Thyroid gland (tissue), 4 donors: ENCODE measurements around the gene TMC2. TPM values are rescaled to one million over a fixed set of nuclear protein-coding genes. Genes with fewer than 3 reads are reported as not detected.

ENCODE experiments used
- DNase-seq, 2 donors: peaks; one replicate each; pipeline ENCODE4 v3.0.0-alpha.2; 2019
- H3K27ac ChIP-seq, 3 donors: fragments of 200-600 bp; sonication (generic); 1 replicate in 2 of 3; 2 replicates in 1 of 3; pipeline ENCODE4 v1.5.1; 2016 to 2019; ENCODE audit warnings: mild to moderate bottlenecking in 1 of 3, moderate library complexity in 1 of 3
- H3K27me3 ChIP-seq: fragments of 200-600 bp; sonication (generic); one replicate; pipeline ENCODE4 v1.5.1; 2019
- H3K36me3 ChIP-seq, 2 donors: fragments of 200-600 bp; sonication (generic); one replicate each; pipeline ENCODE4 v1.5.1; 2016 to 2019
- H3K4me1 ChIP-seq, 2 donors: fragments of 200-600 bp; sonication (generic); one replicate each; pipeline ENCODE4 v1.5.1; 2017 to 2019
- H3K4me3 ChIP-seq, 3 donors: fragments of 200-600 bp; sonication (generic); replicated peaks in 1 of 3; 1 replicate in 2 of 3; 2 replicates in 1 of 3; pipeline ENCODE4 v1.5.1; 2016; ENCODE audit warnings: mild to moderate bottlenecking in 1 of 3
- H3K9me3 ChIP-seq: fragments of 200-600 bp; sonication (generic); one replicate; pipeline ENCODE4 v1.5.1; 2017
- CTCF ChIP-seq, 6 experiments: fragments of 200-600 bp in 3 of 6; fragments of 450-650 bp in 3 of 6; sonication (generic) in 3 of 6; IDR thresholded peaks; one replicate each; pipeline ENCODE4 v1.5.1; 2016 to 2019; ENCODE audit warnings: antibody characterized with exemption in 6 of 6, mild to moderate bottlenecking in 2 of 6, inconsistent platforms in 1 of 6, moderate library complexity in 1 of 6
- POLR2A ChIP-seq, 2 donors: fragments of 450-650 bp; IDR thresholded peaks; one replicate each; pipeline ENCODE4 v1.6.1; 2017; ENCODE audit warnings: antibody characterized with exemption in 2 of 2, mild to moderate bottlenecking in 2 of 2, moderate library complexity in 1 of 2
- WGBS, 2 donors: methylation state at CpG; one replicate each; pipeline ENCODE4 v1.1.5; 2017; 5-methylcytosine and 5-hydroxymethylcytosine counted together
- intact Hi-C: fragments of 100-400 bp; cut with DNase I; formaldehyde crosslinking; loops from one replicate; pipeline ENCODE4 v1.15.1; 2023
- total RNA-seq, 4 donors: library from RNA; depleted of rRNA; stranded (reverse); fragments of >200 nt; gene quantifications; one replicate each; pipeline ENCODE4 v1.2.3, GENCODE V29; 2016

Gene TMC2
- total RNA-seq, 4 donors from 2014 or later = 0.11 TPM; not detected in 3

GRCh38 chr20:2575682-2576081, 39.3 kb downstream of the TMC2 start:
- Histone ChIP-seq H3K36me3 (no peaks in the 10 kb centered on the region), H3K9me3 (no peaks in the 10 kb centered on the region), H3K27ac (no peak overlapping the region), H3K4me3 (no peak overlapping the region), H3K27me3 (no peaks in the 10 kb centered on the region), H3K4me1 (no peaks in the 10 kb centered on the region)
- DNase-seq = no peak
- WGBS, 2 donors = 27 to 47% methylated on average over 1 of the region's 1 CpG
- intact Hi-C loops = no loop called here
- TF ChIP-seq POLR2A (IDR thresholded peaks at IDR 0.05) (no peak), CTCF (IDR thresholded peaks at IDR 0.05) (no peak)

GRCh38 chr20:2576317-2576727, 39.9 kb downstream of the TMC2 start:
- Histone ChIP-seq H3K4me1 (no peaks in the 10 kb centered on the region), H3K27me3 (no peaks in the 10 kb centered on the region), H3K27ac (no peak overlapping the region), H3K36me3 (no peaks in the 10 kb centered on the region), H3K4me3 (no peak overlapping the region), H3K9me3 (no peaks in the 10 kb centered on the region)
- TF ChIP-seq CTCF (IDR thresholded peaks at IDR 0.05) (no peak), POLR2A (IDR thresholded peaks at IDR 0.05) (no peak)
- 66 to 73% methylated on average over 5 of the region's 5 CpGs for WGBS, 2 donors
- no peak for DNase-seq
- intact Hi-C loops = no loop called here

- Histone ChIP-seq H3K9me3 (no peaks in the 10 kb centered on the region), H3K36me3 (no peaks in the 10 kb centered on the region), H3K27me3 (no peaks in the 10 kb centered on the region), H3K27ac (no peak overlapping the region), H3K4me3 (no peak overlapping the region), H3K4me1 (no peaks in the 10 kb centered on the region)
- intact Hi-C loops = no loop called here
- peak; percentile 17 to 27 for DNase-seq
- 30 to 40% methylated on average over 10 of the region's 10 CpGs for WGBS, 2 donors
- TF ChIP-seq POLR2A (IDR thresholded peaks at IDR 0.05) (no peak), CTCF (IDR thresholded peaks at IDR 0.05) (no peak)
Measured at GRCh38 chr20:2578475-2579192, 42.3 kb downstream of the TMC2 start.

GRCh38 chr20:2585811-2586210, 49.4 kb downstream of the TMC2 start:
- 75 to 79% methylated on average over 1 of the region's 1 CpG for WGBS, 2 donors
- DNase-seq = no peak
- no peaks in the 10 kb centered on the region for H3K9me3 ChIP-seq
- TF ChIP-seq POLR2A (IDR thresholded peaks at IDR 0.05) (no peak), CTCF (IDR thresholded peaks at IDR 0.05) (no peak)
- no peak overlapping the region for H3K4me3 ChIP-seq
- no peaks in the 10 kb centered on the region for H3K36me3 ChIP-seq
- no peaks in the 10 kb centered on the region for H3K27me3 ChIP-seq
- H3K27ac ChIP-seq = no peak overlapping the region
- intact Hi-C loops = no loop called here
- H3K4me1 ChIP-seq = no peaks in the 10 kb centered on the region

- 79 to 81% methylated on average over 1 of the region's 1 CpG for WGBS, 2 donors
- intact Hi-C loops = no loop called here
- Histone ChIP-seq H3K4me3 (no peak overlapping the region), H3K27me3 (no peaks in the 10 kb centered on the region), H3K9me3 (no peaks in the 10 kb centered on the region), H3K36me3 (no peaks in the 10 kb centered on the region), H3K27ac (no peak overlapping the region), H3K4me1 (no peaks in the 10 kb centered on the region)
- DNase-seq = no peak
- no peak for TF ChIP-seq POLR2A (IDR thresholded peaks at IDR 0.05)
- no peak for TF ChIP-seq CTCF (IDR thresholded peaks at IDR 0.05)
Measured at GRCh38 chr20:2593756-2594155, 57.4 kb downstream of the TMC2 start.
